Activated T-cell treated with anti-CD3 and anti-CD28 coated beads for 24 hours (primary cell): ENCODE results near the gene BIN1.
A peak's percentile ranks its signal among the peaks of the same experiment; 100 is the strongest.
"Not testable (repeated sequence)": the region's sequence is repeated elsewhere in the genome, so short reads cannot be mapped to it uniquely, and the experiment has no call there.

Source experiments
- DNase-seq: peaks from one replicate; pipeline ENCODE4 v3.0.0-alpha.2; 2020; ENCODE audit warnings: low read depth

BIN1 gene

DNA sequence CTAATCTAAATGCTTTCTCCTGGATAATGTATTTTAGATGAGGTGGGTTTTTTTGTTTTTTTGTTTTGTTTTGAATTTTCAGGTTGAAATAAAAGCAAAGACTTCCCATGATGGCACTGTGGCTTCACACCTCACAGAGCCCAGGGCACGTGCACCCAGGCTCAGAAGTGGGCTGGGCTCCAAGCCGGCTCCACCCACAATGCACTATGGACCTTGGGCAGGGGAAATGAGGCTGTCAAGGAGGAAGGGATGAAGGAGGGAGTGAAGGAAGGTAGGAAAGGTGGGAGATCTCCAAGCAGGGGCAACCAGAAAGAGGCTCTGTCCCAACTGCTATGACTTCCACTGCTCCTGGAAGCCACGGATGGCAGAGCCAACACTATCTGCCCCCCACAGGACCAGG lies 60.4 kb downstream of the BIN1 start:
- DNase-seq, result no peak

DNA sequence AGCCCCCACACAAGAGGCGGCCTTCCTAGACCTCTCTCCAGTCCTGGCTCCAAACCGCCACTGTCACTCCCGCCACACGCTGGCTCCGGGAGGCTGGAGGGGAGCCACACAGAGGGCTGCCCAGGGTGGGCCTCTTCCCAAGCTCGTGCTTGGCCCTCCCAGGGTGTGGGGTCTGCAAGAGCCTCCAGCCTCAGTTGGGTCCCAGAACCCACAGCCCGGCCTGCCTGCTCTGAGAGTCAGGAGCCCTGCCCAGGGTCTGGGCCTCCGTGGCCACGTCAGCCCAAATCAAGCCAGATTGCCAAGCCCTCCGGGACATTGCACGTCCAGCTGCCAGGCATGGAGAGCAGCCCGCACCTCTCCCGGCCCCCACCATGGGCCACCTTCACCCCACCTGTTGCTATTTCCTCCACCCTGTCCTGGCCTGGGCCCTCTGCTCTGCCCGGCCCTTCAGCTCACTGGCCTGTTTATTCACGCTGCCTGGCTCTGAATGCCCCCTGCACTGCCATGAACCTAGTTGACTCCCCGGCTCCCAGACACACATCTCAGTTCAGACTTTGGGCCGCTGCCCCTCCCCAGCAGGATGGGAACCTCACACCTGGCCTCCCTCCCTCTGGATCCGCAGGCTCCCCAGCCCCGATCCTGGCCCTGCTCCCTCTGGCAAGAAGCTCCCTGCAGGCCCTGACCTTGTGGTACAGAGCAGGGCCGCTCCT lies 61.0 kb downstream of the BIN1 start:
- DNase-seq, result no peak

DNA sequence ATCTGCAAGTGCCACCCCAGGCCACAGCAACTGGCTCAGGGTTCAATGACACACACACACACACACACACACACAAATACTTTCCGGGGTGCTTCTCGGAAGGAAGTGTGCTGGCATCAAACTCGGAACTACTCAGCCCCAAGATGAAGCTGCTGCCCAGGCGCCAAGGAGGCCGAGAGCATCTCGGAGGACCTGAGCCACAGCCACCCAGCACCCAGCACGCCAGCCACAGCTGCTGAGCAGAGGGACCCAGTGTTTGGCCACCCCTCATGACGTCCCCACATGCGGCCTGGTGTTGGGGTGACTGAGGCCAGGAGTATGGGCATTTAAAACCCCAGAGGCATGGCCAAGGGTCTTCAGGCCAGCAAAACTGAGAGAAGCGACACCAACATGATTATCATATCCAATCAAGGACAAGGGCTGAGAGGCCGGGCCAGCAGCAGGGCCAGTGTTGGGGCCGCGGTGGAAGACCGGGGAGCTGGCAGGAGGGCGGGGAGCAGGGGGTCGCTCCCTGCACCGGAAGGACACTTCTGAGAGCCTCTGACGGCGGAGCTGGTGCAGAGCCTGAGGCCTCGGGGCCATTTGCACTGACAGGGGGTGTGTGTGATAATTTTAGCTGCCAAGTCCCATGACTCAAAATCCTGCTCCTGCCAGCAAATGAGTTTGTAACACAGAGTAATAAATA lies 61.8 kb downstream of the BIN1 start:
- no peak for DNase-seq

DNA sequence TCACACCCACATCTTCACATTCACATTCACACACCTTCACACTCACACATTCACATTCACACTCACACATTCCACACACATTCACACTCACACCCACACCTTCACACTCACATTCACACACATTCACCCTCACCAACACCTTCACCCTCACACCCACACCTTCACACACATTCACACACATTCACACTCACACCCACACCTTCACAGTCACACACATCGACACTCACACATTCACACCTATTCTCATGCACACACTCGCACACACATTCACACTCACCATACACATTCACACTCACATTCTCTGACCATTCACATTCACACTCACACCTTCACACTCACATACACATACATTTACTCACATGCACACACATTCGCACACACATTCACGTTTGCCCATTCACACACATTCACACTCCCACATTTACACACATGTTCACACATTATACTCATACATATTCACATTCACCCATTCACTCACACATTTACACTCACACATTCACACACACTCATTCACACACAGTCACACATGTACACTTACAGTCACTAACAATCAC lies 62.7 kb downstream of the BIN1 start:
- DNase-seq, result no peak

DNA sequence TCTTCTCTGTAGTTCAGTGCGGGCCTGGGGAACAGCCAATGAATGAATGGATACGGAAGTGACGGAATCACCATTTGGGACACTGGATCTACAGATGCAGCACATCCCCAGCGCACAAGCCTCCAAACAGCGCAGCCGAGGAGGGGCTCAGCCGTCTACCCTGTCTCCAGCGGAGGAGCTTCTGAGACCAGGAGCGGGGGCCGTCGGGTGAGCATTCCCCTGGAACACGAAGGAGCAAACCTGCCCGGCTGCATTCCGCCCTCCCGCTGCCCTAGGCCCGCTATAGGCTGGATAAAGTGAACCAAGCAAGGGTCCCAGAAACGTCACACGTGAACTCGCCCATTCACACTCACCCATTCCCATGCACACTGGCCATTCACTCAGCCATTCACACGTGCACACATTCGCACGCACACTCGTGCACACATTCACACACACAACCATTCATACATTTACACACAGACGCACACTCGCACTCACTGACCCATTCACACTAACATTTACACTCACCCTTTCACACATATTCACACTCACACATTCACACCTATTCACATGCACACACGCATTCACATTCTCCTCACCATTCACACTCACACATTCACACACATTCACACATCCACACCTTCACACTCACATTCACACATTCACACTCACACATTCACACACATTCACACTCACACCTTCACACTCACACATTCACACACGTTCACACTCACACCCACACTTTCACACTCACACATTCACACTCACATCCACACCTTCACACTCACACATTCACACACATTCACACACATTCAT lies 63.4 kb downstream of the BIN1 start:
- no peak for DNase-seq

DNA sequence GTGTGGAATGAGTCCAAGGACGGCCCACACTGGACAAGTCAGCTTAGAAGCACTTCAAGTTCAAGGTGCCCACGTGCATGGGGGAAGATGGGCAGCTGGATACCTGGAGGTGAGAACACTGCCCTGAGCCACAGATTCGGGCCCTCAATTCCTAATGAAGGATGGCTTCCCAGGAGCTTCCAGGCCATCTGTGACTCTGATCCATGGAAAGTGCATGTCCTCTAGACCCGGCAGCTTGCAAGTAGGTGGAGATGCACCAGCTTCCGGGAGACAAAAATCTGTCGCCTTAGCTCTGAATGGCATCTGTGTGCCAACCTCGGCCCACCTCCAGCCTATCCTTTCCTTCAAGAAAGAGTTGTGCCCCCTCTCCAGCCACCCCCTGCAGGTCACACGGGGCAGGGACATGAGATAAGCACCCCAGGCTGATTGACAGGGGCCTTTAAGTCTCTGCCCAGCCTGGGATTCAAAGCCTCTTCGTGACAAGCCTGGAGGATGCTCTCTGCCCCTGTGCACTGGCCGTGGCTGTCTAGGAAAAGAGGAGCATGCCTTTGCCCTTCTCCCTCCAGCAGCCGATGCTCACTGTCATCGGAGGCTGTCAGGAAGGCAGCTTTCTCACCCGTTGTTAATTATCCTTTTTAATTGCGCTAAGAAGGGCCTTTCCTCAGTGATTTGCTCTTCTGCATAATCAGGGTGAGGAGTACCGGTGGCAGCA lies 65.5 kb downstream of the BIN1 start:
- DNase-seq, result no peak

DNA sequence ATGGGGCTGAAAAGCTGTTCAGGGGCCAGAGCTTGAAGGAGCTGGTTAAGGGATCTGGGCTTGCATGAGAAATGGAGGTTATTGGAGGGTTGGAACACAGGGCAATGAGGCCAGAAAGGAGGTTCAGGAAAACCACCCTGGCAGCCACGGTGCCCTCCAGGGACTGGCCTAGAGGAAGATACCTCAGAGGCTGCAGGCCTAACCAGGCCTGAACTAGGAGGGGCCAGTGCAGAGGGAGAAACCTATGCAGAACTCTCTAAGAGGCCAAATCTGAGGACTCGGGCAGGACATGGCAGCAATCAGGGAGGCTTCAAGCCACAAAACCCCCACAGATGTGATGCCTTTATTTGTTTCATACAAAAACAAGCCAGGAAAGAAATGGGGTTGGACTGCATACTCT lies 66.8 kb downstream of the BIN1 start:
- no peak for DNase-seq

DNA sequence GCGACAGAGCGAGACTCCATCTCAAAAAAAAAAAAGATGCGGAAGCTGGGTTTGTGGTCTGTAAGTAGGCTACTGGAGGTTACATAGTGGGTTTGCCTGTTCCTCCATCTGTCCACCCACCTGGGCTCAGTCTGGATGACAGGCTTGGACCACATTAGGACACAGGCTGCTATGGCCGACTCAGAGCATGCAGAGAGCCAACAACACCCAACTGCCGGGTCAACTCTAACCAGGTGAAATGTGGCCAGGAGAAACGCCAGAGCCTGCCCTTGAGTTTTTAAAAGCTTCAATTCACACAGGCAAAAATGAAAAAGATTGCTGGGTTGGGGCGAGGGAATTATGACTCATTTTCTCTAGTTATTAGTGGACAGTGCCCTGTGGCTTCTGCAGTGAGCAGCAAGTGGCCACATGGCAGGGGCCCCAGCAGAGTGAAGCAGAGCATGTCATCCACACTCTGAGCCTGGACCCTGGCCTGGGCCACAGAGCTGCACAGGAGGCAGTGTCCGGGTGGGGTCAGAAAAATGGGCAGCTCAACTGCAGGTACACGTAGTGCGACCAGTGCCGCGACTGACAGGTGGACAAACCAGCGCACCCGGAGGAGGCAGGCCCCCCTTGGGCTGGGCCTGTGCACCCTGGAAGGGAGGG lies 67.4 kb downstream of the BIN1 start:
- no peak for DNase-seq

DNA sequence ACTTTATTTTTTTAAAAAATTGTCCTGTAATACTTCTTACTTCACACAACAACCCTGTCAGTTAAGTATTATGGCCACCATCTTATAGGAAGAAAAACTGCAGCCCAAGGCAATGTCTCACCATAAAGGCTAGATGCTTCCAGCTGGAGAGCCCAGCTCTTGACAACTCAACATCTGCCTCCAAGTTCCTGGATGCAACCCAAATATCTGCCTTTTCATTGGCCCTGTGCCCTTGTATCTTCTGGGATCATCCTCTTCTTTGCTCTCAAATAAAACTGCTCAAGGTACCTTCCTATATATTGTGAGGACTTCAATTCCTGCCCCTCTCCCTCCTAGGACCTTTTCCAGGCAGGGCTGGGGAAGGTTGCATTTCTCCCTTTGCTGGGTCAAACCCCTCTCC lies 69.5 kb downstream of the BIN1 start:
- DNase-seq, result no peak

DNA sequence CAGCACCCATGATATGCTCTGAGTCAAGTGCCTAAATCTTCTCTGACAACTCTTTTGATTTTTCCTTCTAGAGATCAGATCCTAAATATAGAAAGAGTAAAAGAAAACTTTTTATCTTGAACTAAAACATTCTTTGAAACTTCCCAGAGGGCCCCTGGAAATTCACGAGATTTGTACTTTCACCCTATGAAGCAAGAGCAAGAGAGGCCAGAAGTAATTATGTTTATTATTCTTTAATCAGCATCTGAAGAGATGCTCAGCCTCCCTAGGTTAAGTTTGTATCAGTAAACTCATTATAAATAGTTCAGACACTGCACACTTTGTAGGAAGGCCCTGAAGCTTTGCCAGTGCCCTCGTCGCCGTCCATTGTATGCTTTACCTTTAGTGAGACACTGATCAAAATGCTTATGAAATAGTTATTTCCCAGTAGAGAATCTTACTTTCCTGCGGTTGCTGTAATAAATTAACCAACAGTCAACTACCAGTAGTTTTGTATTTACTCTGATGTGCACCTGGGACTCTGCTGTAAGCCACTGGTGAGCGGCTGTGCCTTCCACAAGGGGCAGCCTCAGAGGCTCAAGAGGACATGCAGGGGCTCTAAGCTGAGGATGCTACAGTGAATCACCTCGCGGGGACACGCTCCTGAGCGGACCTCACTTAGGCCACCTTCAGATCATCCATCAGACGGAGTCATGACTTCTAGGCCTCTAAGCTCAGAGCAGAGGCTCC lies 71.9 kb downstream of the BIN1 start:
- DNase-seq, result no peak

DNA sequence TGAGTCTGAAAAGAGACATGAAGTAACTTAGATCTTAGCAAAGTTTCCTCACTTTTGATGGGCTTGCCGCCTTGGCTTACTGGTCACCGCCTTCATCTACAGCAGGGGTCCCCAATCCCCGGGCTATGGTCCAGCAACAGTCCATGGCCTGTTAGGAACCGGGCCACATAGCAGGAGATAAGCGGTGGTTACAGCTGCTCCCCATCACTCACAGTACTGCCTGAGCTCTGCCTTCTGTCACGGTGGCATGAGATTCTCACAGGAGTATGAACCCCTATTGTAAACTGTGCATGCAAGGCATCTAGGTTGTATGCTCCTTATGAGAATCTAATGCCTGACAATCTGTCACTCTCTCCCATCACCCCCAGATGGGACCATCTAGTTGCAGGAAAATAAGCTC lies 72.9 kb downstream of the BIN1 start:
- DNase-seq, result no peak

DNA sequence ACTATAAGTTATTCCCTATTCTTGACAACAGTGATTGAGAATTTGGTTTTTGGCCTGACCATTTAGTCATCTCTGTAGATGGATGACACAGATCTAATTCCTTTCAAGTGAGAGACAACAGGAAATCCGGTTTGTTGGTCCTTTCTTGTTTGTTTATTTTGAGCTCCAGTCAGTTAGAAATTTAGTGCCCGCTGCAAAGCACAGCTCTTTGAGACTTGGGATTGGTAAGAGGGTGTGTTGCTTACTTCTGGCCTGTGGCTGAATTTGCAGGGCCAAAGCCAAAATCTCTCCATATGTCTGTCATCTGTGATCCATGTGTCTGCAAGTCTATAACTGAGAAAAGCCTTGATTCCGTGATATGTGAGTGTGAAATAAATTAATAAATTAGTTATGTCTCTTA lies 74.3 kb downstream of the BIN1 start:
- no peak for DNase-seq

DNA sequence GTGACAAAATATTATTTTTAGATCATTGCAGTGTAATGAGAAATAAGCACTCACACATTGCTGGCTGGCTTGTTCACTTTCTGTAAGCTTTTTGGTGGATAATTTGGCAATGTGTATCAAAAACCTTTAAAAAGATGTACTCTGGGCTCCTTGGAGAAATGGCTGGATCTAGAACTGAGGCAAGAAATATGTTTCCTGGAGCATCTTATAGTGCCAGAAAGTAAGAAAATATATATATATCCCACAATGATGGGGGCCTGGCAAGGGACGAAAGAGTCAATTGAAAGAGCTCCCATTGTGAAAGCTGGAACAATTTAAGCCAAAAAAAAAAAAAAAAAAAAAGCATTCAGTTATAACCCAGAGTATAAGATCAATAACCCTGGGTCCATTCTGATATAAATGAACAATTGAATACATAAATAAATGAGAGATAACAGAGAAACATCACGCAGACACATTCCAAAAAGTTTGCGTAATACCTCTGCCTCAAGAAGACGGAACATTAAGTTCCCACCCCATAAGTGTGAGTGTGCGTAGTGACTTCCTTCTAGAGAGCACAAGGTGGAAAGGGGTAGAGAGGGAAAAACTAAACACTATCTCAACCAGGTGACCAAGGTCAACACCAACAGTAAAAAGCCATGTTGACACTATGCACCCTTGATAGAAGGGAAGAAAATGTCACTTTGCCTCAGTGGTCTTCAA lies 77.5 kb downstream of the BIN1 start:
- DNase-seq, result no peak

DNA sequence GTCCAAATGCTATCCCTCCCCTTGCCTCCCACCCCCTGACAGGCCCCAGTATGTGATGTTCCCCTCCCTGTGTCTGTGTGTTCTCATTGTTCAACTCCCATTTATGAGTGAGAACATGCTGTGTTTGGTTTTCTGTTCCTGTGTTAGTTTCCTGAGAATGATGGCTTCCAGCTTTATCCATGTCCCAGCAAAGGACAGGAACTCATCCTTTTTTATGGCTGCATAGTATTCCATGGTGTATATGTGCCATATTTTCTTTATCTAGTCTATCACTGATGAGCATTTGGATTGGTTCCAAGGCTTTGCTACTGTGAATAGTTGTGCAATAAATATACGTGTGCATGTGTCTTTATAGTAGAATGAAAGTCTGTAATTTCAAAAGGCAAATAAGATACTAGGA lies 78.2 kb downstream of the BIN1 start:
- DNase-seq, result not testable (repeated sequence)

DNA sequence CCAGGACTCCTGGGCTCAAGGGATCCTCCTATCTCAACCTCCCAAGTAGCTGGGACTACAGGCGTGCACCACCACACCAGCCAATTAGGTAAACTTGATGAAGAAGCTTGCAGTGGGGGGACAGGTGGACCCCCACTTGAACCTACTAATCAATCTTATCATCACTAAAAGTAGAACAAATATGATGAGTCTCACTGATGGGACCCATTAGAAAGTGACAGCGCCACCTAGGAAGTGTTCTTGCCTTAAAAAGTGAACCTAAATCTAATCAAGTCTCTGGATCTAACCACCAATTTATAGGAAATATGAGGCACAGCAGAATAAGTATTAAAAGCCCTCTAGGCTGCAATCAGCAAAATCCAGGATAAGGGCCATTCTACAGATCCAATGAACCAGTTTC lies 79.2 kb downstream of the BIN1 start:
- DNase-seq, result no peak

DNA sequence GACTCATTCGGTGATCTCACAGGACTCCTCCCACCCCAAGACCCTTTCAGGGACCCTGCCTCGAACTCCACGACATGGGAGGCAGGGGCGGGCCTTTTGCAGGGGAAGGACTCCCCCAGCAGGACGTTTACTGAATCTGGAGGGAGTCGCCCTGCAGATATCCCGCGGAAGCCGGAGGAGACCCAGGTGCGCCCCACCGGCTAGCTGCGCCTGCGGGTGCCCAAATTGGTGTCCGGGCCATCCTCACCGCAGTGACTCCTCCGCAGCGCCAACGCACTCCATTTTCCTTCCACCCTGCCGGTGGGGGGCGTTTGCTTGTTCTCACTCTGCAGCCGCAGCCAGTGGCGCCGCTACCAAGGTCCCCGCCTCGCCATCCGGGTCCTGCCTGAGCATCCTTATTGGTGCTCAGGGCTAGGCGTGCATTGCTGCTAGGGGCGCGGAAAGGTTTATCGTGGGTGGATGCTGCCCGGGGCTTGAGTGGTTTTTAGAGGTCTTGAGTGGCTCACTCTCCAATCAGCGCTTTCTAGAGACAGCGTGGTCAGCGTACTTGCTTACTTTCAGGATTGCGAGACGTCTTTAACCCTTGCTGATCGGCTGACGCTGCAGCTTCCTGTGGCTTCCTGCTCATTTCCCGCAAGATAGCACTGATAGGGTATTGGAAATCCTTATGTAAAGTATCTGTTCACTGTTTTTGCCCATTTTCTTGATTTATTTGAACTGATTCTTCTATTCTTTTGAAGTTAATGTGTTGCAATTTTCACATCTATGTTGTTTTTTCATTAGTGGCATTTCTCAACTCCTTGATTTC lies 81.4 kb downstream of the BIN1 start:
- peak; percentile 58 for DNase-seq

DNA sequence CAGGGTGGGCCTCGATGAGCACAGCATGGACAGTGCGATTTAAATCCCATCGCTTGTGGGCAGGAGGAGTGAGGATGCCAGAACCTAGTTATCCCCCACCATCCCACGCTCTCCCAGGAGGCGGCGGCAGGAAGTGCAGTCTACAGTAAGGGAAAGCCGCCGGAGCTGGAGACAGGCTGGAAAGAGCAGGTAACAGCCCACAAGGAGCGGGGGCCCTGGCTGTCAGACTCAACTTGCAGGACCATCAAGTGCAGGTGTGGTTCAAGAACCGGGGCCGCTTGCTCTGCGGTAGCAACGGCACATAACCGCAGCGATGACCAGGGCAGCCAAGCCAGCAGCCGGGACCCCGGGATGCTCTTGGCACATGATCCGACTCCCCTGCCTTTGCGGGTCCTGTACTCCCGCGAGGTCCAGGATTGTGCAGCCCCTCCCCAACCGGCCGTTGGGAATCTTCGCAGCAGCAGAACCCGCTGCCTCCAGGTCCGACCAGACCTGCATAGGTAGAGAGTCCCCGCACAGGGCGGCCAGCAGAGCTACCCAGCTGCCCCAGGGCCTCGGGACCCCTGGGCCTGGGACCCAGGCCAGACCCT lies 82.1 kb downstream of the BIN1 start:
- no peak for DNase-seq

DNA sequence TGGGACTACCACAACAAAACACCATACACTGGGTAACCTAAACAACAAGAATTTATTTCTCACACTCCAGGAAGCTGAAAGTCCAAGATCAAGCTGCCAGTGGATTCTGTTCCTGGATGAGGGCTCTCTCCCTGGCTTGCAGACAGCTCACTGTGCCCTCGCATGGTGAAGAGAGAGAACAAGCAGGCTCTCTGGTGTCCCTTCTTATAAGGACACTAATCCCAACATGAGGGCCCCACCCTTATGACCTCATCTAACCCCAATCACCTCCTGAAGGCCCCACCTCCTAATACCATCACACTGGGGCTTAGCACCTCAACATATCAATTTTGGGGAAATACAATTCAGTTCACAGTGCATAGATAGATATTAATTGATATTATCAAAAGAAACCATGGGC lies 83.5 kb downstream of the BIN1 start:
- no peak for DNase-seq

DNA sequence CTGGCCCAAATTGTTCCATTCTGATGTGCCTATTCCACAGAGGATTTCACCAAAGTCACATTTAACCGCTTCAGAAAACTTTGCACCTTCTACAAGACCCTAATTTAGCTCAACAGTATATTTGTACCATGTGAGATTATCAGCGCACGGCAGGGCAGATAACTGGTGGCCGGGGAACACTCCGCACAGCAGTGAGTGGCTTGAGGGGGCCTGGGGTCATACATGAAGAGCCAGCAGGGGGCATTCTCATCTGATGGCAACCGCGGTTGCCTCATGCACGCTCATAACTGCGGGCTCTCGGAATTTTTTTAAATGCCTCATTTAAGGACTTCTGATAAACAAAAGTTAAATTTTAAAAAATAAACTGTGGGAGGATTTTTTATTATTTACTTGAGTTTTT lies 84.1 kb downstream of the BIN1 start:
- DNase-seq, result no peak
